Pons (tissue), 1 donor: ENCODE results near the gene EAPP.
"Not testable (repeated sequence)": the region's sequence is repeated elsewhere in the genome, so short reads cannot be mapped to it uniquely, and the experiment has no call there.

Source experiments
- DNase-seq: peaks from one replicate; pipeline ENCODE4 v3.0.0-alpha.2; 2016; ENCODE audit warnings: low spot score

EAPP gene

GRCh38 chr14:34538096-34538495 is 1.4 kb downstream of the EAPP start:
- not testable (repeated sequence) for DNase-seq

- DNase-seq, result no peak
Measured at GRCh38 chr14:34537677-34538009, 1.9 kb downstream of the EAPP start.

DNA sequence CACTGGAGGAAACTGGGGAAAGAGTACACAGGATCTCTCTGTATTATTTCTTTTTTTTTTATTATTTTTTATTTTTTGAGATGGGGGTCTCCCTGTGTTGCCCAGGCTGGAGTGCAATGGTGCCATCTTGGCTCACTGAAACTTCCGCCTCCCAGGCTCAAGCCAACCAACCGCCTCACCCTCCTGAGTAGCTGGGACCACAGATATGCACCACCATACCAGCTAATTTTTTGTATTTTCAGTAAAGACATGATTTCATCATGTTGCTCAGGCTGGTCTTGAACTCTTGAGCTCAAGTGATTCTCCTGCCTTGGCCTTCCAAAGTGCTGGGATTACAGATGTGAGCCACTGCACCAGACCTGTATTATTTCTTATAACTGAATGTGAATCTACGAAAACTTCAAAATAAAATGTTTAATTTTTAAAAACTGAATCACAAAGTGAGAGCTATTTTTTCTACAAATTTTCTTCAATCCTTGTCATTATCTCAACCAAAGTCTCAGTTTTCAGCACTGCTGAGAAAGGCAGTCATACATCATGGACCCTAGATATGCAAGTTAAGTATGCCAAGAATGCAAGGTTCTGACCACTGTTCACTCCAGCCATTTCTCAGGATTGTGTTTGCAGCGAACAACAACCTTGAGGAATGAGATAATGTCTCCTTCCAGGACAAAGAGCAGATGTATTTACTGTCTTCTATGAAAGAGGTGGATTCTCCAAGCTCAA is 2.4 kb downstream of the EAPP start:
- DNase-seq, result no peak

DNA sequence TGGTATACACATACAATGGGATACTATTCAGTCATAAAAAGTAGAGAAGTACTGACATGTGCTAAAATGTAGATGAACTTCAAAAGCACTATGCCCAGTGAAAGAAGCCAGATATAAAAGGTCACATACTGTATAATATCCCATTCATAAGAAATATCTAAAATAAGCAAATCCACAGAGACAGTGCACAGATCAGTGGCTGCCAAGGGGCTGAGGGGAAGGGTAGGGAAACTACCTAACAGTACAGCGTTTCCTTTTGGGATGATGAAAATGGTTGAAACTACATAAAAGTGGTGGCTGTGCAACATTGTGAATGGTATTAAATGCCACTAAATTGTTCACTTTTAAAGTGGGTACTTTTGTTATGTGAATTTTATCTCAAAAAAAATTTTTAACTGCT is 11.9 kb downstream of the EAPP start:
- no peak for DNase-seq

GRCh38 chr14:34524216-34524615 is 15.3 kb downstream of the EAPP start:
- not testable (repeated sequence) for DNase-seq

DNA sequence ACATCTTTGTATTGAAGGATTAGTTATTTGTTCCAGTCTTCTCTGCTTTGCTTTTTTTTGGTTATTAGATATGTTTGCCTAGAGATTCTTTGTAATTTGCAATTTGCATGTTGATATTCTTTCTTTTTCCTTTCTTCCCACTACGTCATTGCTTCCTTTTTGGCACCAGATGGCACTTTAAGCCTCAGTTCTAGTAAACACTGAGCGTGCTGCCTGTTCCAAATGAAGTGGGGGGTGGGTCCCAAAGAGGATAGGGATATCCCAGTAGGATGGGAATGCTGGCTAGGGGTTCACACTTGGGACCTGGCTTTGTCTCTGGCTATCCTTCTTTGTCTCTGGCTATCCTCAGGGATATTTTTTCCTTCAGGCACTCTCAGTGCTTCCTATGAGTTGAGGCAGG is 17.0 kb downstream of the EAPP start:
- no peak for DNase-seq

- DNase-seq, result not testable (repeated sequence)
Measured at GRCh38 chr14:34521071-34521470, 18.4 kb downstream of the EAPP start.

DNA sequence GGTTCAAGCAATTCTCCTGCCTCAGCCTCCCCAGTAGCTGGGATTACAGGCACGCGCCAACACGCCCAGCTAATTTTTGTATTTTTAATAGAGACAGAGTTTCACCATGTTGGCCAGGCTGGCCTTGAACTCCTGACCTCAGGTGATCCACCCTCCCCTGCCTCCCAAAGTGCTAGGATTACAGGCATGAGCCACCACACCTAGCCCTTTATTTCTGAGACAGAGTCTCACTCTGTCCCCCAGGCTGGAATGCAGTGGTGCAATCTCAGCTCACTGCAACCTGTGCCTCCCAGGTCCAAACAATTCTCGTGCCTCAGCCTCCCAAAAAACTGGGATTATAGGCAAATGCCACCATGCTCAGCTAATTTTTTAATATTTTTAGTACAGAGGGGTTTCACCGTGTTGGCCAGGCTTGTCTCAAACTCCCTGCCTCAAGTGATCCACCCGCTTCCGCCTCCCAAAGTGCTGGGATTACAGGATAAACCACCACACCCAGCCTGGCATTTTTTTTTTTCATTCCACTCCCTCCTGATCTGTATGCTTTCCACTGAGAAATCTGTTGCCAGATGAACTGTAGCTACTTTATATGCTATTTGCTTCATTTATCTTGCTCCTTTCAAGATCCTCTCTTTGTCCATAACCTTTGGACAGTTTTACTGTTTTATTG is 19.1 kb downstream of the EAPP start:
- not testable (repeated sequence) for DNase-seq

- no peak for DNase-seq
Measured at GRCh38 chr14:34507884-34508283, 31.6 kb downstream of the EAPP start.

DNA sequence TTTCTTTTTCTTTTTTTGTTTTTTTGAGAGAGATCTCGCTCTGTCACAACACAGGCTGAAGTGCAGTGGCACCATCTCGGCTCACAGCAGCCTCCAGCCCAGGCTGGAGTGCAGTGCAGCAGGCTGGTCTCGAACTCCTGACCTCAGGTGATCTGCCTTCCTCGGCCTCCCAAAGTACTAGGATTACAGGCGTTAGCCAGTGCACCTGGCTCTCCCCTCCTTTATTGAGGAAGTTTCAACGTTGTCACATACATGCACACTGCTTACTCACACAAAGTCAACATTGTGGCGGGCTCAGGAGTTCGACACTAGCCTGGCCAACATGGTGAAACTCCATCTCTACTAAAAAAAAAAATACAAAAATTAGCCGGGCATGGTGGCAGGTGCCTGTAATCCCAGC is 32.0 kb downstream of the EAPP start:
- DNase-seq, result no peak

- not testable (repeated sequence) for DNase-seq
Measured at GRCh38 chr14:34505124-34505491, 34.4 kb downstream of the EAPP start.

DNA sequence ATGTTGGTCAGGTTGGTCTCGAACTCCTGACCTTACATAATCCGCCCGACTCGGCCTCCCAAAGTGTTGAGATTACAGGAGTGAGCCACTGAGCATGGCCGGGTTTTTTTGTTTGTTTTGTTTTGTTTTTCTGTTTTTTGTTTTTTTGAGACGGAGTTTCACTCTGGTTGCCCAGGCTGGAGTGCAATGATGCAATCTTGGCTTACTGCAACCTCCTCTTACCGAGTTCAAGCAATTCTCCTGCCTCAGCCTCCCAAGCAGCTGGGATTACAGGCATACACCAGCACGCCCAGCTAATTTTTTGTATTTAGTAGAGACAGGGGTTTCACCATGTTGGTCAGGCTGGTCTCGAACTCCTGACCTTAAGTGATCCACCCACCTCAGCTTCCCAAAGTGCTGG is 35.5 kb downstream of the EAPP start:
- DNase-seq, result not testable (repeated sequence)

DNA sequence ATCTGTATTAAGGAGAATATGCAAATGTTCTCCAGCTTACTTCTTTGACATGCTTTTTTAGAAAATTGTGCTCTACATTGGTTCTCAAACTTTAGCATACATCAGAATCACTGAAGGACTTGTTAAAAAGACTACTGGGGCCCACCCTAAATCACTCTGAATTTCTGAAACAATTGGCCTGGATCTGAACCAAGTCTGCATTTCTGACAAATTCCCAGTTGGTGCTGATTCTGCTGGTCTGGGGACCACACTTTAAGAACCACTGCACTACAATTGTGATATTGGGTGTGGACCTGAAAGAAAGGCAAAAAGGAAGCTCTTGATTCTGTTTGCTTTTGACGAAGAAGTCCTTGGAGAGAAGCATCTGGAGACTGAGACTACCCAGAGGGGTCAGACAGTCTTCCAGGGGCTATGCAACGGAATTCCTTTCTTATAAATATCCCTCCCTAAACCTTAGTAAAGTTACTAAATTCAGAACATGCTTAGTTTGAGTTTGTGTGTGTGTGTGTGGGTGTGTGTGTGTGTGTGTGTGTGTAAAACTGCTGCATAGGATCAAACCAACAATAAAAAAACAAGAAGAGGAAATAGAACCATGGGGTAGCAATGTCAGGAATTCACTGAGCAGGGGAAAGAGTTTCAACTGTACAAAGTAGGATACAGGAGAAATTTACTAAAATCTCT is 36.8 kb downstream of the EAPP start:
- DNase-seq, result no peak

GRCh38 chr14:34502001-34502400 is 37.5 kb downstream of the EAPP start:
- DNase-seq, result no peak

- DNase-seq, result no peak
Measured at GRCh38 chr14:34501004-34501580, 38.4 kb downstream of the EAPP start.

DNA sequence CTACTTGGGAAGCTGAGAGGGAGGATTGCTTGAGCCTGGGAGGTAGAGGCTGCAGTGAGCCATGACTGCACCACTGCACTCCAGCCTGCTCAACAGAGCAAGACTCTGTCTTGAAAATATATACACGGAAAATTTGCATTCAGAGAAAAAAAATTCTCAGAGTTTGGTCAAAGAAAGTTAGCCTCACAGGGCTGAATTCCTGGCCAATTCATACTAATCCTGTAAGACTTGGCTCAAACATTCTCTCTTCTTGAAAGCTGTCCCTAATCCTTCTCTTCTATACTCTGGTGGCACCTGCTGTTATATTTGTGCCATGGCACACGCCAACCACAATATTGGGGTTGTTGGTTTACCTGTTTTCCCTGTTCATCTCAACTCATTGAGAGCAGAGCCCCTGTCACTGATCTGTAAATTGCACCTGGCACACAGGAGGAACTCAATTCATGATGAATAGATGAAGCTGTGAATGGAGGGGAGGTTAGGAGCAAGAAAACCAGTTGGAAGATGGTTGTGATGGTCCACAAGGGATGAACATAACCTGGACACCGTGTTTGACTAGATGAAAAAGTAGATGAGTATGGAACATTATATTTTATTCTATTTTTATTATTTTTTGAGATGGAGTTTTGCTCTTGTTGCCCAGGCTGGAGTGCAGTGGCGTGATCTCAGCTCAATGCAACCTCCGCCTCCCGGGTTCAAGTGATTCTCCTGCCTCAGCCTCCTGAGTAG is 40.7 kb downstream of the EAPP start:
- peak; percentile 4 for DNase-seq

DNA sequence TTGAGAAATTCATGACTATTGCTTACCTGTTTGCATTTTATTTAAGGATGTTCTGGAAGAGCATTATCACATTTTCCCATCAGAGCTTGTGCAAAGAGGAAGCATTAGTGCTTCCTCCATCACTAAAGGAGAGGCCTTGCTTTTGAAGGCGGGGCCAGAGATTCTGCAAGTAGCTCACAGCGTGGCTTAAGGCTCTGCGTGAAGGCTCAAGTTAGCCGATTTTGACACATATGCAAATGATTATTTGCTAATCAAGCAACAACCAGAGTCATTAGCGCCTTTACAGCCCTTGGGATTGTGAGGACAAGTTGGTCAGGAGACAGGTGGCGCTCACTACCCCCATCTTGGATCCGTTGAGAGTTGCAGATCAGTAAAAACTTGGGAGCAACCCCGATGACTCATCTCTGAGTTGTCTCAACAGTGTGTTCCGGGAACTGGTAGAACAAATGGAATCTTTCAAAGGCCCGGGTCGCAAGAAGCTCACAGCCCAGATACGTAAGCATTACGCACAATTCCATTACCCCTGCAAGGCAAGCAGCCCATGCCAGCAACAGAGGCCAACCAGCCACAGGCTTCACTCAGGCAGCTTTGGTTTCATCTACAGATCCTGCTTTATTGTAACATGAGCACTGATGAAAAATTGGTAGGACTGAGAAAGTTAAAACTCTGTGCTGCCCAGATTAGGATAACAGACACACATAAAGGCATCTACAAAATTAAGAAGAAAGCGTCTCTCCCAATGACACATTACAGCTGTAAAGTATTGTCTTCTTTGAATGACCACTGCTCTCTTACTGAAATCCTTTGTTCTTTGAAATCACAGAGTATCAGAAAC is 42.6 kb downstream of the EAPP start:
- peak; percentile 72 for DNase-seq

- DNase-seq, result no peak
Measured at GRCh38 chr14:34496007-34496678, 43.4 kb downstream of the EAPP start.

- no peak for DNase-seq
Measured at GRCh38 chr14:34489324-34489723, 50.2 kb downstream of the EAPP start.

GRCh38 chr14:34488528-34488927 is 51.0 kb downstream of the EAPP start:
- DNase-seq, result no peak

DNA sequence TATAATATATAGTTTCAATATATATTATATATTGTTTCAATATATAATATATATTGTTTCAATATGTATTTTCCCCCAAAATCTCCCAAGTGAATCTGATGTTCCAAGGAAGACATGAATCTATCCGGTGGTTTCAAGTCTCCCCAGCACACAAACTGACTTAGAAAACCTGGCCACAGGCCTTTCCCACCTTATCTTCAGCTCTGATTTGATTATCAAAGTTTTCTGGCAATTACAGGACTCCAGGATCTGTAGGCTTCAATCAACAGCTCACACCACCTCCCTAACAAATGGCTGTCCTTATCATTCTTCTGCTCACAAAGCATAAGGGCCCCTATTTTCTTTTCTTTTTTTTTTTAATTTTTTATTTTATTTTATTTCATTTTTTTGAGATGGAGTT is 54.8 kb downstream of the EAPP start:
- DNase-seq, result no peak
